HCT116 (cell line): ENCODE measurements around the gene CD58. TPM values are rescaled to one million over a fixed set of nuclear protein-coding genes. Genes with fewer than 3 reads are reported as not detected.
"Not testable (repeated sequence)": the region's sequence is repeated elsewhere in the genome, so short reads cannot be mapped to it uniquely, and the experiment has no call there.

ENCODE experiments used
- ATAC-seq: fragments of 200-7000 bp; cut with Tn5 transposase; 2 replicates; pipeline ENCODE4 v1.9.1; 2020; ENCODE audit warnings: mild to moderate bottlenecking, moderate library complexity
- BruUV-seq: library from RNA; stranded (reverse); fragments of 400-500 nt; replicated peaks from 2 replicates; lab custom pipeline; 2021; lab: Mats Ljungman, UMichigan
- CTCF ChIA-PET: fragments of 300-600 bp; sonication (Branson Sonifier 250); formaldehyde crosslinking; loops from one replicate; lab custom pipeline; 2021; ENCODE audit warnings: antibody characterized with exemption; lab: Charles Lee
- POLR2A ChIA-PET: fragments of 300-600, 350-600 bp; sonication (Branson Sonifier 250); formaldehyde crosslinking; loops from one replicate; lab custom pipeline; 2021; ENCODE audit warnings: antibody characterized with exemption; lab: Charles Lee
- RAD21 ChIA-PET, 2 experiments: fragments of 300-600 bp; sonication (Branson Sonifier 250); formaldehyde crosslinking; loops; one replicate each; lab custom pipeline; 2023; ENCODE audit warnings: low total read pairs in 2 of 2; ENCODE audit not compliant: uncharacterized antibody in 2 of 2, unreplicated experiment in 2 of 2, low non-redundant PET in 1 of 2; lab: Charles Lee
- DNase-seq: peaks from one replicate; pipeline ENCODE4 v3.0.0-alpha.2; 2010; ENCODE audit warnings: low read depth, low spot score
- H2AFZ ChIP-seq: fragments of 200-600 bp; shearing (Covaris generic), sonication (generic); 2 replicates; pipeline ENCODE4 v1.6.1; 2017; ENCODE audit warnings: low read depth, mixed run types, mixed read lengths, antibody characterized with exemption, low read length; ENCODE audit not compliant: poor library complexity, severe bottlenecking
- H3K27ac ChIP-seq: 2 replicates; pipeline ENCODE4 v1.5.1; 2012; ENCODE audit warnings: low read depth, low read length
- H3K27me3 ChIP-seq: fragments of 200-600 bp; sonication (generic); 2 replicates; pipeline ENCODE4 v1.6.1; 2016; ENCODE audit warnings: mixed run types, low read length, mixed read lengths; ENCODE audit not compliant: insufficient read depth
- H3K36me3 ChIP-seq, 2 experiments: fragments of 200-500 bp in 1 of 2; fragments of 200-600 bp in 1 of 2; sonication (Bioruptor generic) in 1 of 2; sonication (generic) in 1 of 2; 2 replicates each; pipeline versions ENCODE4 v1.5.1 to v1.6.1; 2014 to 2016; ENCODE audit warnings: low read length in 2 of 2, inconsistent platforms in 1 of 2, mixed read lengths in 1 of 2, mixed run types in 1 of 2; ENCODE audit not compliant: insufficient read depth in 2 of 2, control insufficient read depth in 1 of 2
- H3K4me1 ChIP-seq, 2 experiments: fragments of 200-600 bp in 1 of 2; sonication (generic) in 1 of 2; 2 replicates each; pipeline versions ENCODE4 v1.5.1 to v1.6.1; 2012 to 2017; ENCODE audit warnings: low read length in 2 of 2, inconsistent platforms in 1 of 2, mild to moderate bottlenecking in 1 of 2, mixed read lengths in 1 of 2, mixed run types in 1 of 2, moderate library complexity in 1 of 2; ENCODE audit not compliant: insufficient read depth in 2 of 2, control insufficient read depth in 1 of 2
- H3K4me2 ChIP-seq: fragments of 200-600 bp; sonication (generic); 2 replicates; pipeline ENCODE4 v1.6.1; 2017; ENCODE audit warnings: mixed run types, low read length, mixed read lengths
- H3K4me3 ChIP-seq, 2 experiments: fragments of 200-600 bp in 1 of 2; sonication (generic) in 1 of 2; replicated peaks in 1 of 2; 2 replicates each; pipeline ENCODE4 v1.5.1; 2011 to 2016; ENCODE audit warnings: low read length in 2 of 2, control low read depth in 1 of 2, low read depth in 1 of 2, mild to moderate bottlenecking in 1 of 2, mixed read lengths in 1 of 2, mixed run types in 1 of 2
- H3K79me2 ChIP-seq: fragments of 200-600 bp; sonication (generic); 2 replicates; pipeline ENCODE4 v1.6.1; 2017; ENCODE audit warnings: mild to moderate bottlenecking, mixed run types, low read length, moderate library complexity, mixed read lengths; ENCODE audit not compliant: insufficient read depth
- H3K9ac ChIP-seq: fragments of 200-600 bp; sonication (generic); 2 replicates; pipeline ENCODE4 v1.6.1; 2016; ENCODE audit warnings: low read length, mixed read lengths
- H3K9me2 ChIP-seq: fragments of 200-600 bp; sonication (generic), shearing (Covaris generic); 2 replicates; pipeline ENCODE4 v1.6.1; 2017; ENCODE audit warnings: mixed run types, mild to moderate bottlenecking, moderate library complexity; ENCODE audit not compliant: insufficient read depth
- H3K9me3 ChIP-seq, 2 experiments: fragments of 200-500 bp in 1 of 2; fragments of 200-600 bp in 1 of 2; sonication (Bioruptor generic) in 1 of 2; sonication (generic) in 1 of 2; 2 replicates each; pipeline ENCODE4 v1.6.1; 2014 to 2017; ENCODE audit warnings: low read length in 2 of 2, mixed read lengths in 2 of 2, inconsistent platforms in 1 of 2, low read depth in 1 of 2, mild to moderate bottlenecking in 1 of 2, mixed run types in 1 of 2, moderate library complexity in 1 of 2; ENCODE audit not compliant: control insufficient read depth in 1 of 2, insufficient read depth in 1 of 2
- H4K20me1 ChIP-seq: fragments of 200-600 bp; sonication (generic), shearing (Covaris generic); 2 replicates; pipeline ENCODE4 v1.6.1; 2017; ENCODE audit warnings: mixed run types, mild to moderate bottlenecking, moderate library complexity; ENCODE audit not compliant: insufficient read depth
- intact Hi-C: fragments of 100-400 bp; cut with micrococcal nuclease; formaldehyde crosslinking; loops from 2 replicates; pipeline ENCODE4 v1.10.0; 2022
- total RNA-seq: library from RNA; stranded (reverse); gene quantifications from one replicate; pipeline ENCODE4 v1.2.1, GENCODE V29; 2021; ENCODE audit not compliant: unreplicated experiment

The CD58 gene
- total RNA-seq, 1 experiment from 2014 or later = 18.0 TPM

GRCh38 chr1:116604408-116604807 lies 33.6 kb upstream of the CD58 start:
- H3K4me1 ChIP-seq, POLR2A ChIA-PET: not testable (repeated sequence)

GRCh38 chr1:116603646-116604045 lies 32.8 kb upstream of the CD58 start:
- H3K79me2 ChIP-seq, H3K27ac ChIP-seq, H3K9me2 ChIP-seq, intact Hi-C loops, RAD21 ChIA-PET, H3K36me3 ChIP-seq, POLR2A ChIA-PET, ATAC-seq, H4K20me1 ChIP-seq, BruUV-seq, H3K4me2 ChIP-seq, CTCF ChIA-PET, H3K4me1 ChIP-seq, H2AFZ ChIP-seq, H3K9me3 ChIP-seq, H3K4me3 ChIP-seq, DNase-seq, H3K27me3 ChIP-seq, H3K9ac ChIP-seq: not testable (repeated sequence)

More at GRCh38 chr1:116604408-116604807, 33.6 kb upstream of the CD58 start:
- H3K9me2 ChIP-seq, H3K27me3 ChIP-seq, H4K20me1 ChIP-seq, H3K4me3 ChIP-seq, H3K9ac ChIP-seq, BruUV-seq, H3K79me2 ChIP-seq, H2AFZ ChIP-seq, H3K36me3 ChIP-seq, DNase-seq, ATAC-seq, H3K27ac ChIP-seq, H3K9me3 ChIP-seq, H3K4me2 ChIP-seq, CTCF ChIA-PET, RAD21 ChIA-PET, intact Hi-C loops: not testable (repeated sequence)

- POLR2A ChIA-PET, H3K4me1 ChIP-seq, H3K79me2 ChIP-seq, H3K9me3 ChIP-seq, H3K27me3 ChIP-seq, H3K9me2 ChIP-seq, H3K36me3 ChIP-seq, DNase-seq, H3K9ac ChIP-seq, H3K4me3 ChIP-seq, RAD21 ChIA-PET, intact Hi-C loops, BruUV-seq, H3K4me2 ChIP-seq, H3K27ac ChIP-seq, ATAC-seq, H4K20me1 ChIP-seq, CTCF ChIA-PET, H2AFZ ChIP-seq: not testable (repeated sequence)
Observed at GRCh38 chr1:116599369-116599768, 28.5 kb upstream of the CD58 start.

GRCh38 chr1:116598420-116599036 lies 27.7 kb upstream of the CD58 start:
- H3K4me3 ChIP-seq, H3K4me1 ChIP-seq, BruUV-seq, H3K27ac ChIP-seq, H3K4me2 ChIP-seq, H3K27me3 ChIP-seq, H4K20me1 ChIP-seq, RAD21 ChIA-PET, H3K9me3 ChIP-seq, H3K9ac ChIP-seq, ATAC-seq, H2AFZ ChIP-seq, H3K9me2 ChIP-seq, intact Hi-C loops, DNase-seq, H3K36me3 ChIP-seq, POLR2A ChIA-PET, CTCF ChIA-PET, H3K79me2 ChIP-seq: not testable (repeated sequence)
